Measurements from ENCODE around the gene NBDY. TPM values are rescaled to one million over a fixed set of nuclear protein-coding genes. Genes with fewer than 3 reads are reported as not detected.

NBDY gene
- total and polyA plus RNA-seq, 4 donors = 0.84 to 10.4 (median 5.2) TPM

DNA sequence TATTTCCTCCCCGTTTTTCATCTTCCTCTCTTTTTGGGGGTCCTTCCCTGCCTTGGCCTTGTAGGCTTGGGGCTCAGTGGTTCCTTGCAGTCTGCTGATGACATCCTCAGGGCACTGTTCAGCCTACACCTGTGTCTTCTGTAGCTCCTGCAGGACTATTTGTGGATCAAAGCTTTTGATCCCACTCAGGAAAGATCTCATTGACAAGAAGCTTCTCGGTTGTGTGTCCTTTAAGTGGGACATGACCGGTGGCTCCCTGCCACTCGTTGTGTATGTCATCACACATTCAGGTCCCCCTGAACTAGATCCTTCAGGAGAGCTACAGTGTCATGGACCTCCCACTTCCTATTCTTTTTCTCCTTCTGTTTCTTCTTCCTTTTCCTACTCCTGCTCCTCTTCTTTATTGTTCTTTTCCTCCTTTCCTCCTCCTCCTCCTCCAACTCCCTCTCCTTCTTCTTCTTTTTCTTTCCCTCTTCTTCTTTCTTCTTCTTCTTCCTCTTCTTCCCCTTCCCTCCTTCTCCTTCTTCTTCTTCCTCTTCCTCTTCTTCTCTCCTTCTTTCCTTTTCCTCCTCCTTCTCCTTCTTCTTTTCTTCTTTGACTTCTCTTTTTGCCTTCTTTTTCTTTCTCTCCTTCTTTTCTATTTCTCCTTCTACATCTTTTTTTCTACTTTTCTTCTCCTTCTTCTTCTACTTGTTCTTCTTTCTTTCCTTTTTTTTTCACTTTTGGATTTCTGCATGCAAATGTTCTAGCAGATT lies 67.8 kb downstream of the NBDY start:
- Histone ChIP-seq H3K9me3 (ENCODE audit: control insufficient read depth in 4 of 4, low read length in 3 of 4) (no peaks in the 10 kb centered on the region), H3K27me3 (ENCODE audit: control insufficient read depth in 4 of 4, insufficient read depth in 4 of 4, low read length in 3 of 4) (no peaks in the 10 kb centered on the region), H3K9ac (ENCODE audit: low read depth in 1 of 2, low read length in 2 of 2) (no peak overlapping the region), H3K27ac (ENCODE audit: low read depth in 1 of 2, low read length in 2 of 2) (no peak overlapping the region), H3K4me1 (ENCODE audit: control insufficient read depth in 4 of 4, insufficient read depth in 4 of 4, low read length in 3 of 4) (peaks cover 0 to 24% (median 19%) of the 10 kb centered on the region in 4 donors), H3K4me3 (ENCODE audit: low read depth in 1 of 3, low read length in 3 of 3) (no peak overlapping the region), H3K36me3 (ENCODE audit: control insufficient read depth in 4 of 4, insufficient read depth in 3 of 4, low read depth in 1 of 4, low read length in 3 of 4) (no peaks in the 10 kb centered on the region)
- TF ChIP-seq FOXA1 (IDR thresholded peaks at IDR 0.05) (no peak), RAD21 (IDR thresholded peaks at IDR 0.05) (no peak), SP1 (IDR thresholded peaks at IDR 0.05) (no peak), YY1 (IDR thresholded peaks at IDR 0.05) (no peak), HNF4A (conservative IDR thresholded peaks at IDR 0.05) (no peak), FOXA2 (IDR thresholded peaks at IDR 0.05) (no peak), JUND (IDR thresholded peaks at IDR 0.05) (no peak), TAF1 (conservative IDR thresholded peaks at IDR 0.05) (no peak)
- TF ChIP-seq, protein P1, sequence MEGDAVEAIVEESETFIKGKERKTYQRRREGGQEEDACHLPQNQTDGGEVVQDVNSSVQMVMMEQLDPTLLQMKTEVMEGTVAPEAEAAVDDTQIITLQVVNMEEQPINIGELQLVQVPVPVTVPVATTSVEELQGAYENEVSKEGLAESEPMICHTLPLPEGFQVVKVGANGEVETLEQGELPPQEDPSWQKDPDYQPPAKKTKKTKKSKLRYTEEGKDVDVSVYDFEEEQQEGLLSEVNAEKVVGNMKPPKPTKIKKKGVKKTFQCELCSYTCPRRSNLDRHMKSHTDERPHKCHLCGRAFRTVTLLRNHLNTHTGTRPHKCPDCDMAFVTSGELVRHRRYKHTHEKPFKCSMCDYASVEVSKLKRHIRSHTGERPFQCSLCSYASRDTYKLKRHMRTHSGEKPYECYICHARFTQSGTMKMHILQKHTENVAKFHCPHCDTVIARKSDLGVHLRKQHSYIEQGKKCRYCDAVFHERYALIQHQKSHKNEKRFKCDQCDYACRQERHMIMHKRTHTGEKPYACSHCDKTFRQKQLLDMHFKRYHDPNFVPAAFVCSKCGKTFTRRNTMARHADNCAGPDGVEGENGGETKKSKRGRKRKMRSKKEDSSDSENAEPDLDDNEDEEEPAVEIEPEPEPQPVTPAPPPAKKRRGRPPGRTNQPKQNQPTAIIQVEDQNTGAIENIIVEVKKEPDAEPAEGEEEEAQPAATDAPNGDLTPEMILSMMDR (IDR thresholded peaks at IDR 0.05; ENCODE audit: low read depth, low read length, missing input control) = no peak
- TF ChIP-seq, protein P2, sequence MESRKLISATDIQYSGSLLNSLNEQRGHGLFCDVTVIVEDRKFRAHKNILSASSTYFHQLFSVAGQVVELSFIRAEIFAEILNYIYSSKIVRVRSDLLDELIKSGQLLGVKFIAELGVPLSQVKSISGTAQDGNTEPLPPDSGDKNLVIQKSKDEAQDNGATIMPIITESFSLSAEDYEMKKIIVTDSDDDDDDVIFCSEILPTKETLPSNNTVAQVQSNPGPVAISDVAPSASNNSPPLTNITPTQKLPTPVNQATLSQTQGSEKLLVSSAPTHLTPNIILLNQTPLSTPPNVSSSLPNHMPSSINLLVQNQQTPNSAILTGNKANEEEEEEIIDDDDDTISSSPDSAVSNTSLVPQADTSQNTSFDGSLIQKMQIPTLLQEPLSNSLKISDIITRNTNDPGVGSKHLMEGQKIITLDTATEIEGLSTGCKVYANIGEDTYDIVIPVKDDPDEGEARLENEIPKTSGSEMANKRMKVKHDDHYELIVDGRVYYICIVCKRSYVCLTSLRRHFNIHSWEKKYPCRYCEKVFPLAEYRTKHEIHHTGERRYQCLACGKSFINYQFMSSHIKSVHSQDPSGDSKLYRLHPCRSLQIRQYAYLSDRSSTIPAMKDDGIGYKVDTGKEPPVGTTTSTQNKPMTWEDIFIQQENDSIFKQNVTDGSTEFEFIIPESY (IDR thresholded peaks at IDR 0.05) = no peak
- TF ChIP-seq, protein P3, sequence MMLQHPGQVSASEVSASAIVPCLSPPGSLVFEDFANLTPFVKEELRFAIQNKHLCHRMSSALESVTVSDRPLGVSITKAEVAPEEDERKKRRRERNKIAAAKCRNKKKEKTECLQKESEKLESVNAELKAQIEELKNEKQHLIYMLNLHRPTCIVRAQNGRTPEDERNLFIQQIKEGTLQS (IDR thresholded peaks at IDR 0.05) = no peak
- 86% methylated on average over 4 of the region's 4 CpGs for WGBS
- DNase-seq (ENCODE audit: low spot score) = no peak

DNA sequence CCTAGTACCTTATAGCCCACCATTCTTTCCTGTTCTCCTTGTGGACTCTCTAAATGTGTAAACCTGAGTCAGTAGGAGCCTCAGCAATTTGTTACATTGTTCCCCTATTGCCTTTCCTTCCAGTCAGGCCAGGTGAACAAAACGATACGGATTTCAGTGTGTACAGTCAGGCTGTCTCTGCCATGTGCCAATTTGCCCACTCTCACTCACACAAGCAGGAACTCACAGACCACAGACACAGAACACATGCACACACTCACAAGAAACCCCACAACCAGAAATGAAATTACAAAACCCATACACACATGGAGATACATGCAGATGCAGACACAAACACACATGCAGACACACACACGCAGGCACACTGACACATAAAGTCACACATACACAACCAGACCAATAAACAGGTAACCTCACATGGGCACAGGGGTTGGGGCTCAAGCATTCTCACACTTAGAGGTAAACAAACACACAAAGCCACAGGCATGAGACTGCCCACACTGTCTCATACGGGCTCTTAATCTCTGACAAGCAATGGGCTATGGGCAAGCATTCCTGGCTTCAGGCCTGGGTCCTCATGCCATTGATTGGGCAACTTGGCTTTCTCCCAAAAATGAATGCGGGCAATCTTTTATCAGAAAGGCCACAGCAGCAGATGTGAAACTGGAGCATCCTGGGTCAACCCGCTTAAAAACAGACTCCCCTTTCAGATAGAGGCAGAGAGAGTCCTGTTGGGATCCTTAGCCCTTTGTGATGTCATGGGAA lies 68.7 kb downstream of the NBDY start:
- 30% methylated on average over 6 of the region's 6 CpGs for WGBS
- TF ChIP-seq RAD21 (IDR thresholded peaks at IDR 0.05) = peak in 1 of 2 donors; percentile 12
- TF ChIP-seq, protein P3 (IDR thresholded peaks at IDR 0.05) = no peak
- TF ChIP-seq RXRA (IDR thresholded peaks at IDR 0.05) = peak in 1 of 2 donors; percentile 24

More for the DNA sequence above, 68.7 kb downstream of the NBDY start:
- Histone ChIP-seq H3K27ac (ENCODE audit: low read depth in 1 of 2, low read length in 2 of 2) (no peak overlapping the region), H3K9me3 (ENCODE audit: control insufficient read depth in 4 of 4, low read length in 3 of 4) (no peaks in the 10 kb centered on the region), H3K27me3 (ENCODE audit: control insufficient read depth in 4 of 4, insufficient read depth in 4 of 4, low read length in 3 of 4) (no peaks in the 10 kb centered on the region), H3K4me1 (ENCODE audit: control insufficient read depth in 4 of 4, insufficient read depth in 4 of 4, low read length in 3 of 4) (peaks cover 0 to 32% (median 21%) of the 10 kb centered on the region in 4 donors), H3K36me3 (ENCODE audit: control insufficient read depth in 4 of 4, insufficient read depth in 3 of 4, low read depth in 1 of 4, low read length in 3 of 4) (no peaks in the 10 kb centered on the region), H3K9ac (ENCODE audit: low read depth in 1 of 2, low read length in 2 of 2) (no peak overlapping the region), H3K4me3 (ENCODE audit: low read depth in 1 of 3, low read length in 3 of 3) (no peak overlapping the region)
- peak; percentile 21 for DNase-seq (ENCODE audit: low spot score)
